ENCODE data around the gene MAPKAP1.

DNA sequence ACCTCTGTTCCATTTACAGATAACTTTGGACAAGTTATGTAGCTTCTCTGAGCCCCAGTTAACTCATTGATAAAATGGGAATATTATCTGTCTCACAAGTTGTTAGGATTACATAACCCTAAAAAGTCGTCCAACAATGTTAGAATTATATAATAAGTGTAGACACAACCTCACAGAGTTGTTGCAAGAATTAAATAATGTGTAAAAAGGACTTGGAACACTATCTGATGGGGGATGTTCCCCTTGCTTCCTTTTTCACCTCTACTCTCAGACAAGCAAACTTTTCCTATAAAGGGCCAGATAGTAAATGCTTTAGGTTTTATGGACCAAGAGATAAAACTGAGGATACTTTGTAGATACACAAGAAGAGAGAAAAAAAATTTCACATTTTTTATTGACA, 251.9 kb downstream of the MAPKAP1 start:
- TF ChIP-seq, protein P1, sequence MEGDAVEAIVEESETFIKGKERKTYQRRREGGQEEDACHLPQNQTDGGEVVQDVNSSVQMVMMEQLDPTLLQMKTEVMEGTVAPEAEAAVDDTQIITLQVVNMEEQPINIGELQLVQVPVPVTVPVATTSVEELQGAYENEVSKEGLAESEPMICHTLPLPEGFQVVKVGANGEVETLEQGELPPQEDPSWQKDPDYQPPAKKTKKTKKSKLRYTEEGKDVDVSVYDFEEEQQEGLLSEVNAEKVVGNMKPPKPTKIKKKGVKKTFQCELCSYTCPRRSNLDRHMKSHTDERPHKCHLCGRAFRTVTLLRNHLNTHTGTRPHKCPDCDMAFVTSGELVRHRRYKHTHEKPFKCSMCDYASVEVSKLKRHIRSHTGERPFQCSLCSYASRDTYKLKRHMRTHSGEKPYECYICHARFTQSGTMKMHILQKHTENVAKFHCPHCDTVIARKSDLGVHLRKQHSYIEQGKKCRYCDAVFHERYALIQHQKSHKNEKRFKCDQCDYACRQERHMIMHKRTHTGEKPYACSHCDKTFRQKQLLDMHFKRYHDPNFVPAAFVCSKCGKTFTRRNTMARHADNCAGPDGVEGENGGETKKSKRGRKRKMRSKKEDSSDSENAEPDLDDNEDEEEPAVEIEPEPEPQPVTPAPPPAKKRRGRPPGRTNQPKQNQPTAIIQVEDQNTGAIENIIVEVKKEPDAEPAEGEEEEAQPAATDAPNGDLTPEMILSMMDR (IDR thresholded peaks at IDR 0.05; ENCODE audit: low read depth, low read length, poor library complexity, severe bottlenecking), result no peak
- TF ChIP-seq EZH2phosphoT487 (IDR thresholded peaks at IDR 0.05; ENCODE audit: borderline replicate concordance, low read length), result no peak
